Activated T-cell treated with anti-CD3 and anti-CD28 coated beads, Interleukin-2, amount 50 U/mL, for 24 hours (primary cell): Measurements from ENCODE around the gene UGT1A7.
"Not testable (repeated sequence)": the region's sequence is repeated elsewhere in the genome, so short reads cannot be mapped to it uniquely, and the experiment has no call there.

Source experiments
- DNase-seq: peaks from one replicate; pipeline ENCODE4 v3.0.0-alpha.2; 2020
- H3K27ac Mint-ChIP-seq: 2 replicates; pipeline ENCODE4 v1.8.0; 2020; ENCODE audit warnings: mild to moderate bottlenecking, mixed read lengths
- H3K27me3 Mint-ChIP-seq: 2 replicates; pipeline ENCODE4 v1.8.0; 2020; ENCODE audit warnings: mixed read lengths
- H3K36me3 Mint-ChIP-seq: 2 replicates; pipeline ENCODE4 v1.8.0; 2020; ENCODE audit warnings: low read depth, mixed read lengths
- H3K4me1 Mint-ChIP-seq: 2 replicates; pipeline ENCODE4 v1.8.0; 2020; ENCODE audit warnings: low read depth, mixed read lengths
- H3K4me3 Mint-ChIP-seq: 2 replicates; pipeline ENCODE4 v1.8.0; 2020; ENCODE audit warnings: mild to moderate bottlenecking, moderate library complexity, mixed read lengths
- H3K9me3 Mint-ChIP-seq: 2 replicates; pipeline ENCODE4 v1.8.0; 2020; ENCODE audit warnings: mixed read lengths

UGT1A7 gene

DNA sequence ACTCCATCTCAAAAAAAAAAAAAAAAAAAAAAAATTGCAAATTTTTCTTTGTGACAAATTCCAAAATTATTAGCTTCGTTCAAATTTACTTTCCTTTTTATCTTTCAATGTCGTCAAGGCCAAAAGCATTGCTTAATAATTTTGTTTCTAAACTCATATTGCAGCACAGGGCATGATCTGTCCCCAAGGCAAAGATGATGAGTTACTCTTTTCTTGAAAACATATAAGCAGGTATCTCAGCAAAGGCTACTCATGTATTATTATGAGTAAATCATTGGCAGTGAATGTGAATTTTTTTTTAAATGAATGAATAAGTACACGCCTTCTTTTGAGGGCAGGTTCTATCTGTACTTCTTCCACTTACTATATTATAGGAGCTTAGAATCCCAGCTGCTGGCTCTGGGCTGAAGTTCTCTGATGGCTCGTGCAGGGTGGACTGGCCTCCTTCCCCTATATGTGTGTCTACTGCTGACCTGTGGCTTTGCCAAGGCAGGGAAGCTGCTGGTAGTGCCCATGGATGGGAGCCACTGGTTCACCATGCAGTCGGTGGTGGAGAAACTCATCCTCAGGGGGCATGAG is at the start of gene UGT1A7:
Gene UGT1A7 (plus strand): TSS at position 381 of the 579 bp plus-strand sequence. CDS start 37 bp downstream, at position 418.
- DNase-seq, result no peak
- Mint-ChIP-seq H3K4me1 (no peaks in the 10 kb centered on the region), H3K27me3 (peaks cover 29% of the 10 kb centered on the region), H3K4me3 (no peak within 1 kb of the TSS), H3K27ac (no peak within 1 kb of the TSS), H3K9me3 (no peaks in the 10 kb centered on the region), H3K36me3 (no peaks in the 10 kb centered on the region)

DNA sequence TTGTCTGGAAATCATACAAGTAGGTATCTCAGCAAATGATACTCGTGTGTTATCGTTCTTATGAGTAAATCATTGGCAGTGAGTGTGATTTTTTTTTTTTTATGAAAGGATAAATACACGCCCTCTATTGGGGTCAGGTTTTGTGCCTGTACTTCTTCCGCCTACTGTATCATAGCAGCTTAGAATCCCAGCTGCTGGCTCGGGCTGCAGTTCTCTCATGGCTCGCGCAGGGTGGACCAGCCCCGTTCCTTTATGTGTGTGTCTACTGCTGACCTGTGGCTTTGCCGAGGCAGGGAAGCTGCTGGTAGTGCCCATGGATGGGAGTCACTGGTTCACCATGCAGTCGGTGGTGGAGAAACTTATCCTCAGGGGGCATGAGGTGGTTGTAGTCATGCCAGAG is 45.4 kb upstream of the UGT1A7 start, which contains the start of gene UGT1A10:
Gene UGT1A10 (plus strand): TSS at position 143 of the 400 bp plus-strand sequence. CDS start 75 bp downstream, at position 218.
- H3K27ac Mint-ChIP-seq, H3K4me3 Mint-ChIP-seq, H3K9me3 Mint-ChIP-seq, DNase-seq, H3K36me3 Mint-ChIP-seq, H3K4me1 Mint-ChIP-seq: not testable (repeated sequence)
- H3K27me3 Mint-ChIP-seq, result peaks cover 48% of the 10 kb centered on the region

DNA sequence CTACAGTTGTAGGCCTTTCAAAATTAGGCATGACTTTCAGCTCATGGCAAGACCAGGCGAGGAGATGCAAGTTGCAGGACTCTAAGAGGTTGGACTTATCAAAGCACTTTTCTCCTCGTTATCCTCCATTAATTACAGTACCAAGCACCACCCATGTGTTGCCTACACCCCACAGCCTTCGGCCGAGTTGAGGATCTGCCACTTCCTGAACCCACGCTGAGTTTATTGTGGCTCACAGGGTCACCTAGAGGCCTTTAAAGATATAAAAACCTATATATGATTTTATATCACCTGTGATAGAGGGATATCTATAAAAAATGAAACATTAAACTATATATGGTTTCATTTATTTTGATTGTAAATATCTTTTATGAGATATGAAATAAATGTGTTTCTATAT is 42.9 kb upstream of the UGT1A7 start:
- no peaks in the 10 kb centered on the region for H3K36me3 Mint-ChIP-seq

DNA sequence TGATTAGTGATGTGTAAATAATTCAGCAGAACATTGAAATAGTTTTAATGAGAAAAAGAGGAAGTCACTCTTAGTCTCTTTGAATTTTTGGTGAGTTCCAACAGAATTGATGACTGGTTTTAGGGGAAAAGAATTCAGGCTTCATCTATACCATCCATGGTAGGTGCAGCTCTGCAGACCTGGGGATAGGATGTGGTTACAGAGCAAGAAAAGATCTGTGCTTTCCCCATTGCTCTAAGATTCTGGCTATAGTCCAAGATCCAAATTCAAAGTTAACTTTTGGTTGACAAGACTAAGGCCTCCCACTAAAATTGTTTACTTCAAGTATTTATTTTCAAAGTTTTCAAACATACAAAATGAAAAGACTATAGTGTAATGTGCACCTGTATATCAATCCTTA is 41.8 kb upstream of the UGT1A7 start:
- H3K9me3 Mint-ChIP-seq, result peaks cover 4% of the 10 kb centered on the region
- H3K27me3 Mint-ChIP-seq, result peaks cover 26% of the 10 kb centered on the region
- H3K4me1 Mint-ChIP-seq, result peaks cover 7% of the 10 kb centered on the region
- no peak overlapping the region for H3K4me3 Mint-ChIP-seq
- DNase-seq, result no peak
- H3K36me3 Mint-ChIP-seq, result no peaks in the 10 kb centered on the region
- no peak overlapping the region for H3K27ac Mint-ChIP-seq

More for the DNA sequence above, 42.9 kb upstream of the UGT1A7 start:
- DNase-seq, result no peak
- H3K4me3 Mint-ChIP-seq, result no peak overlapping the region
- H3K27me3 Mint-ChIP-seq, result peaks cover 24% of the 10 kb centered on the region
- no peak overlapping the region for H3K27ac Mint-ChIP-seq
- H3K9me3 Mint-ChIP-seq, result no peaks in the 10 kb centered on the region
- H3K4me1 Mint-ChIP-seq, result peaks cover 7% of the 10 kb centered on the region

DNA sequence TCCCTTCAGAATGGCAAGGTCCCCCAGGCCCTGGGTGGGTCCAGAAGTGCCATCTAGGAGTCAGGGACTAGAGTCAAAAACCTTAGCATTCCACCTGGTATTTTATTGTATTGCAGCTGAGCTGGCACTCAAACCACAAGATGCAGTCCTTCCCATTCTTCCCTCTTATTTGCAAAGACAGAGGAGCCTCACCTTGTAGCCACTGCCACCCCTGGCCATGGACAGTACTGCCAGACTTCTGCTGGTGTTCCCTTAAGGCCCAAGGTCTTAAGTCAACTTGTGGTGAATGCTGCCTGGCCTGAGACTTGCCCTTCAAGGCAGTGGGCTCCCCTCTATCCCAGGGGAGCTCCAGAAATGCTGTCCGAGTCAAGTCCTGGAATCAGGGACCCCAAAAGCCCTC is 38.6 kb upstream of the UGT1A7 start:
- H3K9me3 Mint-ChIP-seq, result peaks cover 26% of the 10 kb centered on the region
- H3K36me3 Mint-ChIP-seq, result peaks cover 5% of the 10 kb centered on the region
- peaks cover 7% of the 10 kb centered on the region for H3K4me1 Mint-ChIP-seq
- H3K27me3 Mint-ChIP-seq, result peaks cover 26% of the 10 kb centered on the region
- H3K4me3 Mint-ChIP-seq, result no peak overlapping the region
- DNase-seq, result no peak
- no peak overlapping the region for H3K27ac Mint-ChIP-seq

DNA sequence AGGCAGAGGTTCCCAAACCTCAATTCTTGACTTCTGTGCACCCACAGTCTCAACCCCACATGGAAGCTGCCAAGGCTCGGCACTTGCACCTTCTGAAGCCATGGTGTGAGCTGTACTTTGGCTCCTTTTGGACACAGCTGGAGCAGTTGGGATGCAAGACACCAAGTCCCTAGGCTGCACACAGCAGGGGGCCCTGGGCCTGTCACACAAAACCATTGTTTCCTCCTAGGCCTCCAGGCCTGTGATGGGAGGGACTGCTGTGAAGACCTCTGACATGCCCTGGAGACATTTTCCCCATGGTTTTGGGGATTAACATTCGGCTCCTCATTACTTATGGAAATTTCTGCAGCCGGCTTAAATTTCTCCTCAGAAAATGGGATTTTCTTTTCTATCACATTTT is 35.7 kb upstream of the UGT1A7 start:
- Mint-ChIP-seq H3K9me3 (peaks cover 26% of the 10 kb centered on the region), H3K27me3 (peaks cover 32% of the 10 kb centered on the region)
- H3K4me3 Mint-ChIP-seq, H3K4me1 Mint-ChIP-seq, H3K36me3 Mint-ChIP-seq, DNase-seq, H3K27ac Mint-ChIP-seq: not testable (repeated sequence)

DNA sequence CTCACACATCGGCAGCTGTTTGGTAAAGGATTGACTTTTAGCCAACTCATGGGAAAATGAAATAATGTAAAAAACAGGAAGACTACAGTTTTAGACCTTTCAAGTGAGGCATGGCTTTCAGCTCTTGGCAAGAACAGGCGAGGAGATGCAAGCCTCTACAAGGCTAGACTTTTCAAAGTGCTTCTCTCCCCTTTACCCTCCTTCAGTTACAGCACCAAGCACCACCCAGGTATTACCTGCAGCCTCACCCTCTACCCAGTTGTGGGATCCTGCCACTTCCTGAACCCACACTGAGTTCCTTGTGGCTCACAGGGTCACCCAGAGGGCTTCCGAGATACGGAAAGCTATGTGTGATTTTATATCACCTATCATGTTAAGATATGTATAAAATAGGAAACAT is 30.7 kb upstream of the UGT1A7 start:
- Mint-ChIP-seq H3K27me3 (peaks cover 42% of the 10 kb centered on the region), H3K36me3 (peaks cover 5% of the 10 kb centered on the region), H3K27ac (no peak overlapping the region)

DNA sequence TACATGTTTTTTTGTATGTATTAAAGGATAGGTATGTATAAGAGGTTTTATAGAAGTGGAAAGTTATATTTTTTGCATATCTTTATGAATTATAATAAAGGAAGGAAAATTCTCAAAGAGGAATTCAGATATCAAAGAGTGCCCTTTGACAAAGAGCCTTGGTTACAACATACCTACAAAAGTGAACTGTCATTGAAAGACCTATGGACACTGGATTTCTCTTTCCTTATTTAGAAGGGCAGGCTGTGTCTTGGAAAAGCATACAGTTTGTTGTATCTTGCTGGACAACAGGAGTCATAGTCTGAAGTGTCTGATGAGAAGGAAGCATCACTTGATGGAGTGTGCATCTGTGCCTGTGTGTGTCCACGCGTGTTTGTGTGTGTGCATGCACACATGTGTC is 30.3 kb upstream of the UGT1A7 start:
- DNase-seq, result no peak
- Mint-ChIP-seq H3K27ac (no peak overlapping the region), H3K27me3 (peaks cover 40% of the 10 kb centered on the region), H3K36me3 (peaks cover 3% of the 10 kb centered on the region), H3K4me1 (peaks cover under 1% of the 10 kb centered on the region), H3K4me3 (no peak overlapping the region), H3K9me3 (peaks cover 12% of the 10 kb centered on the region)

More for the DNA sequence above, 30.7 kb upstream of the UGT1A7 start:
- no peak for DNase-seq
- Mint-ChIP-seq H3K4me3 (no peak overlapping the region), H3K9me3 (peaks cover 14% of the 10 kb centered on the region), H3K4me1 (no peaks in the 10 kb centered on the region)

DNA sequence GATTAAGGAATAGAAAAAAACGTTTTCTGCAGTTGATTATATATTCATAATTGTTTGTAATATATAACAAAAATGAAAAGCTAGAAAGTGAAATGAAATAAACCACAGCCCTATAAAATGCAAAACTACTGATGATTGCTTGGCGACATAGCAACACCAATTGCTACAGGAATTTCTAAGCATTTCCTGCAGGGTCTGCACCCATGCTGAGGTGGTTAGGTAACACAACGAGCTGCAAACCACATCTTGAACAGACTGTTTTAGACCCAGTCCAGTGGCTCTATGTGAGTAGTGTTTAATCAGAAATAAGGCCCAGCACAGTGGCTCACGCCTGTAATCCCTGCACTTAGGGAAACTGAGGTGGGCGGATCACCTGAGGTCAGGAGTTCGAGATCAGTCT is 27.2 kb upstream of the UGT1A7 start:
- peaks cover 43% of the 10 kb centered on the region for H3K27me3 Mint-ChIP-seq
- no peak for DNase-seq
- no peaks in the 10 kb centered on the region for H3K9me3 Mint-ChIP-seq
- H3K27ac Mint-ChIP-seq, result no peak overlapping the region
- H3K4me3 Mint-ChIP-seq, result no peak overlapping the region
- H3K36me3 Mint-ChIP-seq, result no peaks in the 10 kb centered on the region
- peaks cover 3% of the 10 kb centered on the region for H3K4me1 Mint-ChIP-seq

DNA sequence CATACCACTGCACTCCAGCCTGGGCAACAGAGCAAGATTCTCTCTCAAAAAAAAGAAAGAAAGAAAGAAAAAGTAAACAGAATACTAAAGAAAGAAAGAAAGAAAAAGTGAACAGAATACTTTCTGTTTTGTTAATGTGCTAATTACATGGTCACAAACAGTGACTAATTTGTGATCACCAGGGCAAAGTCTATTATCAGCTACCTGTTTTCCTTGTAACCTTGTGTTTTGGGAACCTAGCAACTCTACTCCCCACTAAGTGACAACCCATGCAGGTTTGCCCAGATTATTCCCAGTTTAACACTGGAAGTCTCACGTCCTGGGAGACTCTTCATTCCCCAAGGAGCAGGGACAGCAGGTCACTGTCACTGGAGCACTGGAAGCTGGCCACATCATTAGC is 26.7 kb upstream of the UGT1A7 start:
- peaks cover 47% of the 10 kb centered on the region for H3K27me3 Mint-ChIP-seq
- DNase-seq, result no peak
- H3K27ac Mint-ChIP-seq, result no peak overlapping the region
- no peak overlapping the region for H3K4me3 Mint-ChIP-seq
- H3K36me3 Mint-ChIP-seq, result no peaks in the 10 kb centered on the region
- no peaks in the 10 kb centered on the region for H3K9me3 Mint-ChIP-seq
- peaks cover 3% of the 10 kb centered on the region for H3K4me1 Mint-ChIP-seq

DNA sequence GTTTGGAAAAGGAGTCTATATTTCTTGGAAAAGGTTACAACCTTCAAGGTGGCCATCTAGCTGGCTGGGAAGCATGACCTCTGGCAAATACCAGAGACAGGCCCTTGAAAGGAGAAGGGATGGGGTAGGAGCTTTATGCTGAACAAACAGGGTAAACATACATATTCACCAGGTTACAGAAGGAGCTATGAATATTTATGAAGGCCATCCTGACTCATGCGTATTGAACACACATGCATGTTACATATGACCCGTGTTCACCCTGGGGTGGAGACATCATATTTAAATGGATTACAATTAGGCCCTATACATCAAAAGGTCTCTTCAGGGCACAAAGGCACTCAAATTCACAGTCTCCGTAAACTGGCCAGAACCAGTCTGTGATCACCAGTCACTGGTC is 25.8 kb upstream of the UGT1A7 start:
- not testable (repeated sequence) for H3K27ac Mint-ChIP-seq, H3K36me3 Mint-ChIP-seq, H3K9me3 Mint-ChIP-seq, DNase-seq, H3K4me3 Mint-ChIP-seq, H3K4me1 Mint-ChIP-seq
- peaks cover 48% of the 10 kb centered on the region for H3K27me3 Mint-ChIP-seq

DNA sequence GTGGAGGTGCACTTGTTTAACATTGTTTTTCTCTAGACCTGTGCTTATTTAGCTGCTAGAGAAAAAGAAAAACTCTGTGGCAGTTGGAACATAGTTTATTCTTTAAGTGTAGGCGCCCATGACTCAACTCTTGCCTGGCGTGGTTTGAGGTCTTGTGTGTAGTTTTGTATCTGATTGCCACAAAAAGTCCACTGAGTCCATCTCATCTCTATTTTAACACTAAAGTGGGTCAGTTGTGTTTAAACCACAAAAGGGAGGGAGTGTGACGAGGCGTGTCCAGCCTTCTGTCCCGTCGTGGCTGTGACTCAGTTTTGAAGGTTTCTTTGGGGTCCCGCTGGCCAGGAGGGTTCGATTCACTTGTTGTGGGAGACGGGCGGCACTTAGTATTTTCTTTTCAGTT is 25.3 kb upstream of the UGT1A7 start:
- no peak for DNase-seq
- H3K4me1 Mint-ChIP-seq, result peaks cover 3% of the 10 kb centered on the region
- H3K27ac Mint-ChIP-seq, result no peak overlapping the region
- H3K27me3 Mint-ChIP-seq, result peaks cover 46% of the 10 kb centered on the region
- no peaks in the 10 kb centered on the region for H3K9me3 Mint-ChIP-seq
- no peaks in the 10 kb centered on the region for H3K36me3 Mint-ChIP-seq
- no peak overlapping the region for H3K4me3 Mint-ChIP-seq

DNA sequence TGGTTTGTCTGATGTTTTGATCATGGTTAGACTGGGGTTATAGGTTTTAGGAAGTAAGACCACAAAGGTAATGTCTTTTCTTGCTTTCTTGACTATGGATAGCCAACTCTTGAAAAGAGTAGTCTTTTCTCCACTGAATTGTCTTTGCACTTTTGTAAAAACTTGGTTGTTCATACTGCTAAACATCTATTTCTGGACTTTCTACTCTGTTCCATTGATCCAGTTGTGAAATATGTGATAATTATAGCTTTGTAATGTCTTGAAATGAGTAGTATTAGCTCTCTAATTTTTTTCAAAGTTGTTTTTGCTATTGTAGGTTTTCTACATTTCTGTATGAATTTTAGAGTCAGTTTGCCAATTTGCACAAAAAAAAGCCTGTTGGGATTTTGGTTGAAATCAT is 23.1 kb upstream of the UGT1A7 start:
- Mint-ChIP-seq H3K9me3 (no peaks in the 10 kb centered on the region), H3K27ac (no peak overlapping the region), H3K36me3 (no peaks in the 10 kb centered on the region), H3K4me3 (no peak overlapping the region), H3K4me1 (peaks cover 3% of the 10 kb centered on the region), H3K27me3 (peaks cover 46% of the 10 kb centered on the region)
- no peak for DNase-seq

DNA sequence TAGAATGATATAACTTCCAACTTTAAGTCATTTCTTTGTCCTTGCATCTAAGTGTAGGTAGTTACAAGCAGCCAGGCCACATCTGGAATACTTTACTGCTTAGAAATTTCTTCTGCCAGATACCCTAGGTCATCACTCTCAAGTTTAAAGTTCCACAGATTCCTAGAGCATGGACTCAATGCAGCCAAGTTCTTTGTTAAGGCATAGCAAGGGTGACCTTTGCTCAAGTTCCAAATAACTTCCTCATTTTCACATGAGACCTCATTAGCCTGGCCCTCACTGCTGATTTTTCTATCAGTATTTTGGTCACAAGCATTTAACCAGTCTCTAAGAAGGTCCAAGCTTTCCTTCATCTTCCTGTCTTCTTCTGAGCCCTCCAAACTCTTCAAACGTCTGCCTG is 17.8 kb upstream of the UGT1A7 start:
- H3K27me3 Mint-ChIP-seq, result peaks cover 63% of the 10 kb centered on the region
- no peaks in the 10 kb centered on the region for H3K9me3 Mint-ChIP-seq
- H3K4me3 Mint-ChIP-seq, result no peak overlapping the region
- no peaks in the 10 kb centered on the region for H3K4me1 Mint-ChIP-seq
- no peaks in the 10 kb centered on the region for H3K36me3 Mint-ChIP-seq
- no peak for DNase-seq
- H3K27ac Mint-ChIP-seq, result no peak overlapping the region

DNA sequence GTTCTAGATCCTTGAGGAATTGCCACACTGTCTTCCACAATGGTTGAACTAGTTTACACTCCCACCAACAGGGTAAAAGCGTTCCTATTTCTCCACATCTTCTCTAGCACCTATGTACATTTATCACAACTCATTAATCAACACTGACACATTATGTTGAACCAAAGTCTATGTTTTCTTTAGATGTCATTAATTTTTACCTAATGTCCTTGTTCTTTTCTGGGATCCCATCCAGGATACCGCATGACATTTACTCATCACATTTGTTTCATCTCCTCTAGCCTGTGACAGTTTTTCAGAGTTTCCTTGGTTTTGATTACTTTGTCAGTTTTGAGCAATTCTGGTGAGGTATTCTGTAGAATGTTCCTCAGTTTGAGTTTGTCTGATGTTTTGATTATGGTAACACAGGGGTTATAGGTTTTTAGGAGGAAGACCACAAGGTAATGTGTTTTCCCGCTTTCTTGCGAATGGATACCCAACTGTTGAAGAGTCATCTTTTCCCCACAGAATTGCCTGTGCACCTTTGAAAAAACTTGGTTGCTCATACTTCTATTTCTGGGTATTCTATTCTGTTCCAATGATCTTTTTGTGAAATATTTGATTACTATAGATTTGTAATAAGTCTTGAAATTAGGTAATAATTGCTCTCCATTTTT is 13.0 kb upstream of the UGT1A7 start:
- DNase-seq, result no peak
- Mint-ChIP-seq H3K9me3 (no peaks in the 10 kb centered on the region), H3K4me1 (no peaks in the 10 kb centered on the region), H3K4me3 (no peak overlapping the region), H3K36me3 (no peaks in the 10 kb centered on the region), H3K27me3 (peaks cover 62% of the 10 kb centered on the region), H3K27ac (no peak overlapping the region)
